IPS-20b (cell line): ENCODE data around the gene CYP27B1.

ENCODE experiments used
- H3K27ac ChIP-seq: one replicate; pipeline ENCODE4 v1.5.1; 2013; ENCODE audit warnings: low read length
- H3K27me3 ChIP-seq: 2 replicates; pipeline ENCODE4 v1.6.1; 2013; ENCODE audit warnings: mild to moderate bottlenecking, low read length, inconsistent platforms; ENCODE audit not compliant: insufficient read depth
- H3K36me3 ChIP-seq: 2 replicates; pipeline ENCODE4 v1.6.1; 2013; ENCODE audit warnings: low read depth, mild to moderate bottlenecking, inconsistent platforms, low read length, moderate library complexity; ENCODE audit not compliant: insufficient read depth
- H3K4me1 ChIP-seq: 2 replicates; pipeline ENCODE4 v1.6.1; 2013; ENCODE audit warnings: mild to moderate bottlenecking, control low read depth, inconsistent platforms, low read length, moderate library complexity; ENCODE audit not compliant: insufficient read depth
- H3K4me3 ChIP-seq: 2 replicates; pipeline ENCODE4 v1.5.1; 2013; ENCODE audit warnings: mild to moderate bottlenecking, low read length, inconsistent platforms
- H3K9ac ChIP-seq: 2 replicates; pipeline ENCODE4 v1.6.1; 2013; ENCODE audit warnings: low read depth, mild to moderate bottlenecking, inconsistent platforms, low read length, moderate library complexity
- H3K9me3 ChIP-seq: 2 replicates; pipeline ENCODE4 v1.6.1; 2013; ENCODE audit warnings: mild to moderate bottlenecking, low read depth, low read length, inconsistent platforms; ENCODE audit not compliant: insufficient read depth

Gene CYP27B1

DNA sequence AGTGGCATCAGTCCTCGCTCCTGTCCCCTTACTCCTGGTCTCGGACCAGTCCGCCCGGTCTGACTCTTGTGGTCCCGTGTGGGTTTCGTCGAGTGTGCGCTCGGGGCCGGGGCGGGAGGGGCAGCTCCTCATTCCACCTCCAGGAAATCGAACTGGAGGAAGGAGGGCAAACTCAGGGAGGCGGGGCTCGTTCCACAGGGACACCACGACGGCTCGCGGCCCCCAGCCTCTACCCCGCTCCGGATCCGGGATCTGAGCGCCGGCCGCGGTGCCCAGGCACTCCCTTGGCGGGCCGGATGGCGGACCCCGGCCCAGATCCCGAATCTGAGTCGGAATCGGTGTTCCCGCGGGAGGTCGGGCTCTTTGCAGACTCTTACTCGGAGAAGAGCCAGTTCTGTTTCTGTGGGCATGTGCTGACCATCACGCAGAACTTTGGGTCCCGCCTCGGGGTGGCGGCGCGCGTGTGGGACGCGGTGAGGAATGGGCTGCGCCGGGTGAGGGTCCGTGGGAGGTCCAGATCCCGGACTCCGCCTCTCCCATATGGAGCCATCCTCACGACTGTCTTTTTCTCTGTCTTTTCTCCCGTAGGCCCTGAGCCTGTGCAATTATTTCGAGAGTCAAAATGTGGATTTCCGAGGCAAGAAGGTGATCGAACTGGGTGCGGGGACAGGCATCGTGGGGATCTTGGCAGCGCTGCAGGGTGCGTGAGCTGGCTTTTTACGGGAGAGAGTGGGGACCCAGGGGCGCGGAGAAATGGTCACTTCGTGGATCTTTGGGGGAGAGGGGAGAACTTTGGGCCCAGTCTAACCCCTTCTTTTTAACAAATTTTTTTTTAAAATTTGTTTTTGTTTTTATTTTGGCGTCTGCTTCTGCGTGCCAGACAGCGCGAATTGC, 5.8 kb upstream of the CYP27B1 start, which contains the start of gene EEF1AKMT3:
TSS of gene EEF1AKMT3 (plus strand) at position 186 of the 894 bp plus-strand sequence. CDS start at position 297, 111 bp downstream.
- Histone ChIP-seq H3K36me3 (peaks cover 34% of the 10 kb centered on the region), H3K4me1 (no peaks in the 10 kb centered on the region; the same call in 1 of the 2 replicates), H3K27me3 (peaks cover 13% of the 10 kb centered on the region), H3K9ac (peak within 1 kb of the TSS; percentile 99), H3K4me3 (peak within 1 kb of the TSS; percentile 99), H3K27ac (peak within 1 kb of the TSS; percentile 70), H3K9me3 (no peaks in the 10 kb centered on the region)

DNA sequence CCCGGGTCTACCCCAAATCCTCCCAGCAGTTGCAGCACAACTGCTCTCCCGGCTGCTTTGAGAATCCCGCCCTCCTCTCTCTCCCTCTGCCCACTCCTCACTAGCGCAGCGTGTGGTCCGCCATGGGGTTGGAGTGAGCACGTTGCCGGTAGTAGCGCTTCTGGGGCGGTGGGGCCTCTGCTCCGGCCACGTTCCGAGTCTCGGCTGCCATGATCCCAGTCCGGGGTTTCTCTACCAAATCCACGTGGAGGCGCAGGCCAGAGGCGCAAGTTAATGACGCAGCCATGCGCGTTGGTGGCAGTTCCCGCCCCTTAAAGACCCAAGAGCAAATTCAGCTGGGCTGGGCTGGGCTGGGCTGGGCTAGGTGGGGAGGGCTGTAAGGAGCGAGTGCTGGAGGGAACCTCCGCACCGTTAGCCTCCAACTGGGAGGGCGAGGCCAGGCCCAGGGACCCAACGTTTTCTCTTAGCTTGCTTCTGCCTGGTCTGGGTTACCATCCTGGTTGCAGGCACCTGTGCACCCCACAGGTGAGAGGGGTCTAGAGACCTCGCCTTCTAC, 5.1 kb upstream of the CYP27B1 start, which contains the start of gene METTL1:
TSS of gene METTL1 (minus strand) at position 233 of the 556 bp plus-strand sequence. CDS start at position 211, 22 bp downstream.
- Histone ChIP-seq H3K9ac (peak within 1 kb of the TSS; percentile 99), H3K27me3 (peaks cover 21% of the 10 kb centered on the region), H3K9me3 (no peaks in the 10 kb centered on the region), H3K4me3 (peak within 1 kb of the TSS; percentile 99), H3K4me1 (peaks cover 4% of the 10 kb centered on the region; the same call in 1 of the 2 replicates), H3K27ac (peak within 1 kb of the TSS; percentile 70), H3K36me3 (peaks cover 34% of the 10 kb centered on the region)

DNA sequence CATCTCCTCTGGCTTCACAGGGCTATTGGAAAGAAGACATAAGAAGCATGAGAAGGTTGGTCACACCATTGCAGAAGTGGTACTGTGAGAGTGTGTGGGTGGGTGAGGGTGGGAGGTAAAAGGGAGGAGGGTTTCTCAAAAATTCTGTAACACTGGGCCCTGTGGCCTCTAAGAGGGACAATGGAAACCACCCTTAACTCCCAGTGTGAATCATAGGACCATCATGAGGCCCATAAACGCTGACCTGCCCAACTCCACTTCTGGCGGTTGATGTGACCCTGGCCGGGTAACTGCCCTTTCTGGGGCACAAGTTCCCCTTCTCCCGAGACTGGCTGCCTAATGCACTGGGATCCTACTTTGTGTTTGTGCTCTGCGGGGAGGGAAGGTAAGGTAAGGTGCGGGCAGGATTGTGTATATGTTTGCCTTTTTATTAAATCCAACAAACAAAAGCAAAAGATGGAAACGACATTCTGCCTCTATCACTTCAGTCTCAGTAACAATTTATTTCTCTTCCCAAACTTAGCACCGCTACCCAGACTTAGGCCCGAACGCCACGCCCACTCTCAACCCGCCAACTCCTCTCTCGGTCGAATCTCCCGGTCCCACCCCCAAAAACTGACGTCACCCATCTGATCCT, 4.5 kb upstream of the CYP27B1 start:
- Histone ChIP-seq H3K9me3 (no peaks in the 10 kb centered on the region), H3K27ac (peak overlapping the region; percentile 70), H3K4me3 (peak overlapping the region; percentile 99), H3K27me3 (peaks cover 26% of the 10 kb centered on the region), H3K9ac (peak overlapping the region; percentile 99), H3K4me1 (peaks cover 5% of the 10 kb centered on the region; the same call in 1 of the 2 replicates), H3K36me3 (peaks cover 34% of the 10 kb centered on the region)

DNA sequence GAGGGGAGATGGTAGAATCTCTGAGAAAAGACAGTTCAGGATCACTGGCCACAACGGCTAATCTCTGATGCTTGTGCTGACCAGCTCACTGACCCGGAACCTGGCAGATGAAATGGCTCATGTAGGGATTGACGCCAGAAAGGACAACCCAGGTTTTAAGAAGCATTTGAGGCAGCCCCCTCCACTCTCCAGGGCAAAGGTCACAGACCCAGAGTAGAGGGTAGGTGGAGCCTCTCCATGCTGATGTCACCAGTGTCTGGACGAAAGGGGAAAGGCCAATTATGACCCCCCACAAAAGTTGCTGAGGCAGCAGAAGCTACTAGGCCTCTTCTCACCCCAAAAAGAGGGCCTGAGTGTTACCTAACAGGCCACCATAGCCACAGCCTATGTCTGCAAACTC, 3.9 kb upstream of the CYP27B1 start:
- Histone ChIP-seq H3K4me3 (peak overlapping the region; percentile 99; the same call in 1 of the 2 replicates), H3K27me3 (peaks cover 33% of the 10 kb centered on the region), H3K9me3 (no peaks in the 10 kb centered on the region), H3K36me3 (peaks cover 34% of the 10 kb centered on the region), H3K4me1 (peaks cover 9% of the 10 kb centered on the region; the same call in 1 of the 2 replicates), H3K9ac (no peak overlapping the region), H3K27ac (no peak overlapping the region)

DNA sequence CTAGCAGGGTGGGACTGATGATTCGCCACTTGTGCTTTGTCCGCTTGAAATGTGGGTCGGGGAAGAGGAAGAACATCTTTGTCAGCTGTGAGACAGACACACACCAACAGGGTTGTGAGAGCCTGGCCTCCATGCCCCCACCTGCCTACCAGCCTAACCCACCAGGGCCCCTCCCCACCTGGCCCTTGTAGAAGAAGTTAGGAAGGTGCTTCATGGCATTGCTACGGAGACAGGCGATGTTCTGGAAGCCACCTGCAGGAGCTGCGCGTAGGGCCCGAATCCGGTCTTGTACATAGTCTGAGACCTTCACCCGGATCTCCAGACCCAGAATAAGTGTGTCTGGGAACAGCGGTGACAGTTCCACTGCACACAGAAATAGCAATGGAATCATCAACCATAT, 2.7 kb upstream of the CYP27B1 start:
- Histone ChIP-seq H3K27ac (no peak overlapping the region), H3K4me1 (peaks cover 9% of the 10 kb centered on the region; the same call in 1 of the 2 replicates), H3K4me3 (no peak overlapping the region), H3K9ac (no peak overlapping the region), H3K27me3 (peaks cover 44% of the 10 kb centered on the region), H3K36me3 (peaks cover 34% of the 10 kb centered on the region), H3K9me3 (no peaks in the 10 kb centered on the region)

DNA sequence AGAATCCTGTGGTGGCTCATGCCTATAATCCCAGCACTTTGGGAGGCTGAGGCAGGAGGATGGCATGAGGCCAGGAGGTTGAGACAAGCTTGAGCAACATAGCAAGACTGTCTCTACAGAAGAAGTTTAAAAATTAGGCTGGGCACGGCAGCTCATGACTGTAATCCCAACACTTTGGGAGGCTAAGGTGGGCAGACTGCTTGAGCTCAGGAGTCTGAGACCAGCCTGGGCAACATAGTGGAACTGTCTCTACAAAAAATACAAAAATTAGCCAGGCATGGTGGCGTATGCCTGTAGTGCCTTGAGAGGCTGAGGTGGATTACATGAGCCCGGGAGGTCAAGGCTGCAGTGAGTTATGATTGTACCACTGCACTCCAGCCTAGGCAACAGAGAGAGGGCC, 998 bp upstream of the CYP27B1 start:
- Histone ChIP-seq H3K9ac (no peak overlapping the region; the same call in 1 of the 2 replicates), H3K36me3 (peaks cover 34% of the 10 kb centered on the region), H3K4me1 (peaks cover 9% of the 10 kb centered on the region; the same call in 1 of the 2 replicates), H3K4me3 (no peak overlapping the region), H3K27me3 (peaks cover 53% of the 10 kb centered on the region), H3K9me3 (no peaks in the 10 kb centered on the region), H3K27ac (no peak overlapping the region)

DNA sequence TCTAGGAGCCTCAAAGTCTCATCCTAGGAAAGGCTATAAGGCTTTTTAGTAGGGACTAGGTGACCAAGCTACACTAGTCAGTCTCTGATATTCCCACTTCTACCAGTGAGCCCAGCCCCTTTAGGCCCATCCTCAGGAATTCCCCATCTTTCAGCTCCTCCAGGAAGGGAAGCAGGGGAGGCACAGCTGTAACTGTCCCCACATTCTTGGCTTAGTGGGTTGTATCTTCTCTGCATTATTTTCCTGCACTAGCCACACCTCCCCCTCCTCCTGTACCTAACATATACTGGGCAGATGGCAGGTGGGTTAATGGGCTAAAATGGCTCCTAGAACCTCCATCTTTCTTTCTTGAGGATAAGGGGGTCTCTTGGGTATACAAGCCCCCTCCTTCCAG, 424 bp upstream of the CYP27B1 start:
- H3K4me3 ChIP-seq, result peak overlapping the region; percentile 82; the same call in 1 of the 2 replicates
- peaks cover 34% of the 10 kb centered on the region for H3K36me3 ChIP-seq

DNA sequence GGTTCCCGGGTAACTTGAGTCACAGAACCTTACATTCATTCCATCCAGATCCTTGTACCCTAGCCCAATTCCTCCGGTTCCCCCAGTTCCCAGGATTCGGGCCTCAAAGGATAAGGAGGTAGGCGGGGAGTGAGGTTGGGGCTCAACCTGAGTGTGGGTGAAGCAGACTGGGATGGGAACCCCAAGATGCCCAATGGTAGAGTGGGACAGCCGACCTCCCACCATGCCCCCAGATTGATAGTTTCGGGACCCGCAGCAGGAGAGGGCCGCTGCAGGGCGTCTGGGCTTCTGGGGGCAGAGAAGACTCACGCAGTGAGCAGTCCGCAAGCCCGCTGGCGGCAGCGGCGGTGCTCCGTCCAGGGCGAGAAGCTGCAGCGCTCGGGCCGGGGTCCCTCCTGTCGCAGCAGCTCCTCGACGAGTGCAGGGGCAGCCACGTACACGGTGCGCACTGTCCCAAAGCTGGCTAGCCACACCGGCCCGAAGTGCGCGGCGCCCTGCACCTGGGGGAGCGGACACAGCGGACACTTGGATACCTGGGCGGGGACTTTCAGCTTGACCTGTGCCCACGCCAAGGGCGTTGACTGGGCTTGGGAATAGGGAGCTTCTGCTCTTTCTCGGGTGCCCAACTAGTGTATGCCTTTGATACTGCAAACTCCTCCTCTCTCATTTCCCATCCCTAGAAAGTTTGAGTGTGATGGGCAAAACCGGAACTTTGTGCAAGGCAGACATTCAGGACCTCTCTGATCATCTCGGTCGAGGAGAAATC, 997 bp downstream of the CYP27B1 start:
- H3K4me3 ChIP-seq, result peak overlapping the region; percentile 82
- H3K27me3 ChIP-seq, result peaks cover 66% of the 10 kb centered on the region
- H3K27ac ChIP-seq, result no peak overlapping the region
- H3K4me1 ChIP-seq, result peaks cover 9% of the 10 kb centered on the region; the same call in 1 of the 2 replicates
- H3K9ac ChIP-seq, result no peak overlapping the region
- peaks cover 32% of the 10 kb centered on the region for H3K36me3 ChIP-seq
- no peaks in the 10 kb centered on the region for H3K9me3 ChIP-seq

More for the DNA sequence above, 424 bp upstream of the CYP27B1 start:
- Histone ChIP-seq H3K4me1 (peaks cover 9% of the 10 kb centered on the region; the same call in 1 of the 2 replicates), H3K9me3 (no peaks in the 10 kb centered on the region), H3K27me3 (peaks cover 57% of the 10 kb centered on the region), H3K9ac (peak overlapping the region; percentile 33; the same call in 1 of the 2 replicates), H3K27ac (no peak overlapping the region)

DNA sequence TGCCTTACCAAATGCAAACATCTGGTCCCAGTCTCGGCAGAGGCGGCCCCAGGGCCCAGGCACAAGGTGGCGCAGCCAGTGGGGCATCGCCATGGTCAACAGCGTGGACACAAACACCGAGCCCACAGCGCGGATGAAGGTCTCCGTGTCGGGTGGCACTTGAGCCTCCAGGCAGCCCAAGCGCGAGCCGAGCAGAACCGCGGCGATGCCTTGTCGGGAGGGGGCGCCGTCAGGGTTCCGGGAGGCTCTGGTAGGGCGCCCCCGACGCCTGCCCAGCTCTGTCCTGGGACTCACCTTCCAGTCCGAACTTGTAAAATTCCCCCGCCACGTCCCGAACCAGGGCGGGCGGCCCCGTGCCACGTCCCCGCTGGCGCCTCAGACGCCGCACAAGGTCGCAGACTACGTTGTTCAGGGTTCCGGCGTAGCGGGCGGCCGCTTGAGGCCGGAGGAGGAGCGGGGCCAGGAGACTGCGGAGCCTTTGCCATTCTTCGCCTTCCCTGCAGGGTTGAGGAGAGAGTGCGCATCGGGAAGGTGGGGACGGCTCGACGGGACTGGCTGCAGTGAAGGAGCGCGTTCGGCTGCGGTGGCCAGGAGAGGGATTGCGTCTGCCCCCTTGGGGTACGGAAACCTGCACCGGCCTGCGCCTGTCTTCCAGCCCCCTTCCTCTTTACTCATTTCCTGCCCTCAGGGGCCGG, 1.7 kb downstream of the CYP27B1 start:
- H3K27me3 ChIP-seq, result peaks cover 69% of the 10 kb centered on the region
- no peak overlapping the region for H3K27ac ChIP-seq
- H3K9ac ChIP-seq, result peak overlapping the region; percentile 55; the same call in 1 of the 2 replicates
- H3K9me3 ChIP-seq, result no peaks in the 10 kb centered on the region
- peak overlapping the region; percentile 82 for H3K4me3 ChIP-seq
- H3K36me3 ChIP-seq, result peaks cover 24% of the 10 kb centered on the region
- peaks cover 9% of the 10 kb centered on the region; the same call in 1 of the 2 replicates for H3K4me1 ChIP-seq

DNA sequence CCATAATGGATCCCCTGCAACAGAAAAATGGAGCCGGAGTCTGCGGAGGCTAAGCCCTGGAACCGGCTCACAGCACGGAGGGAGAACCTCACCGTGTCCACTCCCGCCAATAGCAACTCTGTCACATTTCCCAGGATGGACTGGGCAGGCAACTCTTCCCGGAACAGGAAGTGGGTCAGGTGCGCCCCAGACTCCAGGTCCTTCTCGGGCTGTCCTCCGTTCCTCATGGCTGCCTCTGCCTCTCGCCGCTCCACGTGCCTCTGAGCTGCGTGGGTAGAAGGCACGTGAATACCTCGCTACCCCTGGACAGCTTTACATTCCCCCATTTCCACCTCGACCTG, 2.2 kb downstream of the CYP27B1 start:
- no peaks in the 10 kb centered on the region for H3K9me3 ChIP-seq
- H3K27me3 ChIP-seq, result peaks cover 69% of the 10 kb centered on the region
- H3K4me1 ChIP-seq, result peaks cover 9% of the 10 kb centered on the region; the same call in 1 of the 2 replicates
- H3K9ac ChIP-seq, result peak overlapping the region; percentile 55; the same call in 1 of the 2 replicates
- H3K27ac ChIP-seq, result no peak overlapping the region
- peak overlapping the region; percentile 82 for H3K4me3 ChIP-seq
- H3K36me3 ChIP-seq, result peaks cover 19% of the 10 kb centered on the region
